Measurements from ENCODE around the gene RIMS4. TPM values are rescaled to one million over a fixed set of nuclear protein-coding genes. Genes with fewer than 3 reads are reported as not detected.

The RIMS4 gene
- total and polyA plus RNA-seq, 2 of the 13 experiments (the other 11 are each of a cell fraction or from before 2014, with no cell fraction given), result 0.01 to 0.07 TPM

DNA sequence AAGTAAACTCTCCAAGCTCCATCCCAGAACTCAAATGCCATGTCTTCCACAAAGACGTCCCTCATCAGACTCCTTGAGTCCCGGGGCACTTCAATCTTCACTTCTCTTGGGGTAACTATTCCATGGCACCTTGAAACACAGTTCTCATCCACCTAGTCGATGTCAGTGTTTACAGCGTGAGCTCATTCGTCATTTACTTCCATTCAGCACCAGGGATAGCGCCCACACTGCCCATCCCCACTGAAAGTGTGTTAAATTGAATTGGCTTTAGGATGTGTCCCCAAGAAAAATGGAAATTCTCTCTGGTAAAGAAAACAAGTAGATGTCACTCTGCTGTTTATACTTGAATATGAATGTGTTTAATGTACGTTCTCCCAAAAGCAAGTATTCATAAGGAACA is 33.4 kb downstream of the RIMS4 start (continued):
- TF ChIP-seq CBX1 (IDR thresholded peaks at IDR 0.05; ENCODE audit: low read depth) (no peak), ZNF343 (CRISPR knock-in tag; IDR thresholded peaks at IDR 0.05) (no peak), ZNF83 (CRISPR knock-in tag; IDR thresholded peaks at IDR 0.05; ENCODE audit: borderline replicate concordance) (no peak), ASH2L (IDR thresholded peaks at IDR 0.05; ENCODE audit: insufficient read length, low read depth, low read length) (no peak), ZNF234 (CRISPR knock-in tag; conservative IDR thresholded peaks at IDR 0.05) (no peak), CBFB (CRISPR knock-in tag; IDR thresholded peaks at IDR 0.05) (no peak), FOXC1 (CRISPR knock-in tag; IDR thresholded peaks at IDR 0.05; ENCODE audit: borderline replicate concordance) (no peak), TARDBP (CRISPR knock-in tag; IDR thresholded peaks at IDR 0.05) (0 out of 2 replicates have a peak, but pooled peaks have one; percentile 10), ETV5 (CRISPR knock-in tag; IDR thresholded peaks at IDR 0.05; ENCODE audit: borderline replicate concordance) (0 out of 2 replicates have a peak, but pooled peaks have one; percentile 28), ZNF337 (CRISPR knock-in tag; IDR thresholded peaks at IDR 0.05; ENCODE audit: borderline replicate concordance, low read depth) (no peak), MTF2 (CRISPR knock-in tag; IDR thresholded peaks at IDR 0.05; ENCODE audit: borderline replicate concordance) (no peak), ZFP41 (CRISPR knock-in tag; IDR thresholded peaks at IDR 0.05; ENCODE audit: borderline replicate concordance) (no peak), ATM (IDR thresholded peaks at IDR 0.05; ENCODE audit: borderline replicate concordance) (no peak), NFAT5 (CRISPR knock-in tag; IDR thresholded peaks at IDR 0.05) (peak; percentile 58; the same call in 1 of the 2 replicates), AFF4 (CRISPR knock-in tag; IDR thresholded peaks at IDR 0.05) (no peak), RXRB (CRISPR knock-in tag; IDR thresholded peaks at IDR 0.05; ENCODE audit: borderline replicate concordance) (peak; percentile 29; the same call in 1 of the 2 replicates)
- TF ChIP-seq, protein P1, sequence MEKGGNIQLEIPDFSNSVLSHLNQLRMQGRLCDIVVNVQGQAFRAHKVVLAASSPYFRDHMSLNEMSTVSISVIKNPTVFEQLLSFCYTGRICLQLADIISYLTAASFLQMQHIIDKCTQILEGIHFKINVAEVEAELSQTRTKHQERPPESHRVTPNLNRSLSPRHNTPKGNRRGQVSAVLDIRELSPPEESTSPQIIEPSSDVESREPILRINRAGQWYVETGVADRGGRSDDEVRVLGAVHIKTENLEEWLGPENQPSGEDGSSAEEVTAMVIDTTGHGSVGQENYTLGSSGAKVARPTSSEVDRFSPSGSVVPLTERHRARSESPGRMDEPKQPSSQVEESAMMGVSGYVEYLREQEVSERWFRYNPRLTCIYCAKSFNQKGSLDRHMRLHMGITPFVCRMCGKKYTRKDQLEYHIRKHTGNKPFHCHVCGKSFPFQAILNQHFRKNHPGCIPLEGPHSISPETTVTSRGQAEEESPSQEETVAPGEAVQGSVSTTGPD (CRISPR knock-in tag; IDR thresholded peaks at IDR 0.05), result no peak
- TF ChIP-seq, protein P2, sequence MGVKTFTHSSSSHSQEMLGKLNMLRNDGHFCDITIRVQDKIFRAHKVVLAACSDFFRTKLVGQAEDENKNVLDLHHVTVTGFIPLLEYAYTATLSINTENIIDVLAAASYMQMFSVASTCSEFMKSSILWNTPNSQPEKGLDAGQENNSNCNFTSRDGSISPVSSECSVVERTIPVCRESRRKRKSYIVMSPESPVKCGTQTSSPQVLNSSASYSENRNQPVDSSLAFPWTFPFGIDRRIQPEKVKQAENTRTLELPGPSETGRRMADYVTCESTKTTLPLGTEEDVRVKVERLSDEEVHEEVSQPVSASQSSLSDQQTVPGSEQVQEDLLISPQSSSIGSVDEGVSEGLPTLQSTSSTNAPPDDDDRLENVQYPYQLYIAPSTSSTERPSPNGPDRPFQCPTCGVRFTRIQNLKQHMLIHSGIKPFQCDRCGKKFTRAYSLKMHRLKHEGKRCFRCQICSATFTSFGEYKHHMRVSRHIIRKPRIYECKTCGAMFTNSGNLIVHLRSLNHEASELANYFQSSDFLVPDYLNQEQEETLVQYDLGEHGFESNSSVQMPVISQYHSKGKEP (CRISPR knock-in tag; IDR thresholded peaks at IDR 0.05), result peak; percentile 93; the same call in 1 of the 2 replicates
